ENCODE measurements around the gene ANXA5. TPM values are rescaled to one million over a fixed set of nuclear protein-coding genes. Genes with fewer than 3 reads are reported as not detected.

ANXA5 gene
- total and polyA plus RNA-seq, 9 of the 15 experiments (the other 6 are each of a cell fraction or from before 2014, with no cell fraction given), result 49.9 to 131 (median 84.5) TPM

GRCh38 chr4:121696581-121697461, at the start of gene ANXA5 (continued):
- TF ChIP-seq CUX1 (CRISPR knock-in tag; IDR thresholded peaks at IDR 0.05), result no peak
- peak; percentile 89 for TF ChIP-seq TBP (optimal IDR thresholded peaks at IDR 0.05; ENCODE audit: low read depth, low read length)
- TF ChIP-seq ZNF766 (CRISPR knock-in tag; conservative IDR thresholded peaks at IDR 0.05), result 0 out of 2 replicates have a peak, but pooled peaks have one; percentile 59
- no peak for TF ChIP-seq CBFB (CRISPR knock-in tag; IDR thresholded peaks at IDR 0.05)
- no peak for TF ChIP-seq RAD51 (IDR thresholded peaks at IDR 0.05; ENCODE audit: borderline replicate concordance, low read depth)
- TF ChIP-seq ZNF140 (CRISPR knock-in tag; IDR thresholded peaks at IDR 0.05), result no peak
- TF ChIP-seq ZNF174 (CRISPR knock-in tag; IDR thresholded peaks at IDR 0.05), result no peak
- no peak for TF ChIP-seq NFYB (IDR thresholded peaks at IDR 0.05; ENCODE audit: extremely low read depth, insufficient read length)
- TF ChIP-seq KLF13 (tag; IDR thresholded peaks at IDR 0.05; ENCODE audit: borderline replicate concordance, low read depth), result no peak
- TF ChIP-seq CLOCK (CRISPR knock-in tag; IDR thresholded peaks at IDR 0.05; ENCODE audit: borderline replicate concordance), result no peak
- TF ChIP-seq SIRT6 (IDR thresholded peaks at IDR 0.05; ENCODE audit: low read depth, low read length), result no peak
- TF ChIP-seq ZBTB7A (IDR thresholded peaks at IDR 0.05; ENCODE audit: borderline replicate concordance, control insufficient read depth, low read depth, low read length), result peak; percentile 54; the same call in 1 of the 2 replicates
- TF ChIP-seq MTA3 (IDR thresholded peaks at IDR 0.05; ENCODE audit: borderline replicate concordance), result peak; percentile 68; the same call in 1 of the 2 replicates
- no peak for TF ChIP-seq CREB5 (CRISPR knock-in tag; IDR thresholded peaks at IDR 0.05)
